ENCODE results near the gene HNF4A.

The HNF4A gene

GRCh38 chr20:44364068-44364467 is 8.6 kb downstream of the HNF4A start:
- TF ChIP-seq REST (IDR thresholded peaks at IDR 0.05; ENCODE audit: low read depth) (no peak), TEAD4 (IDR thresholded peaks at IDR 0.05) (no peak), FOXM1 (IDR thresholded peaks at IDR 0.05; ENCODE audit: borderline replicate concordance, low read depth) (no peak), MAX (IDR thresholded peaks at IDR 0.05) (no peak), CEBPB (IDR thresholded peaks at IDR 0.05) (no peak)

GRCh38 chr20:44364780-44365179 is 9.3 kb downstream of the HNF4A start:
- no peak for TF ChIP-seq TAF1 (IDR thresholded peaks at IDR 0.05; ENCODE audit: low read depth)
- TF ChIP-seq FOXM1 (IDR thresholded peaks at IDR 0.05; ENCODE audit: borderline replicate concordance, low read depth) = no peak

- TF ChIP-seq REST (IDR thresholded peaks at IDR 0.05; ENCODE audit: low read depth) (no peak), TCF12 (IDR thresholded peaks at IDR 0.05; ENCODE audit: low read depth) (no peak), MAX (IDR thresholded peaks at IDR 0.05) (no peak), ZBTB7A (IDR thresholded peaks at IDR 0.05; ENCODE audit: low read depth) (no peak), USF1 (IDR thresholded peaks at IDR 0.05) (no peak), FOXM1 (IDR thresholded peaks at IDR 0.05; ENCODE audit: borderline replicate concordance, low read depth) (no peak), RAD21 (IDR thresholded peaks at IDR 0.05; ENCODE audit: low read depth) (no peak), TAF1 (IDR thresholded peaks at IDR 0.05; ENCODE audit: low read depth) (no peak), CREB1 (IDR thresholded peaks at IDR 0.05; ENCODE audit: low read depth) (no peak)
Measured at GRCh38 chr20:44367746-44368145, 12.2 kb downstream of the HNF4A start.

- TF ChIP-seq EGR1 (IDR thresholded peaks at IDR 0.05) = no peak
- no peak for TF ChIP-seq MAX (IDR thresholded peaks at IDR 0.05)
- TF ChIP-seq CEBPB (IDR thresholded peaks at IDR 0.05) = no peak
- no peak for TF ChIP-seq USF1 (IDR thresholded peaks at IDR 0.05)
- TF ChIP-seq NFIC (IDR thresholded peaks at IDR 0.05) = no peak
- no peak for TF ChIP-seq EP300 (IDR thresholded peaks at IDR 0.05; ENCODE audit: borderline replicate concordance)
- TF ChIP-seq TCF12 (IDR thresholded peaks at IDR 0.05; ENCODE audit: low read depth) = no peak
- TF ChIP-seq RAD21 (IDR thresholded peaks at IDR 0.05; ENCODE audit: low read depth) = no peak
- TF ChIP-seq TAF1 (IDR thresholded peaks at IDR 0.05; ENCODE audit: low read depth) = no peak
- no peak for TF ChIP-seq FOXM1 (IDR thresholded peaks at IDR 0.05; ENCODE audit: borderline replicate concordance, low read depth)
- TF ChIP-seq REST (IDR thresholded peaks at IDR 0.05; ENCODE audit: low read depth) = no peak
- no peak for TF ChIP-seq CREB1 (IDR thresholded peaks at IDR 0.05; ENCODE audit: low read depth)
- TF ChIP-seq ZBTB7A (IDR thresholded peaks at IDR 0.05; ENCODE audit: low read depth) = no peak
- no peak for TF ChIP-seq TEAD4 (IDR thresholded peaks at IDR 0.05)
- no peak for TF ChIP-seq YY1 (IDR thresholded peaks at IDR 0.05; ENCODE audit: low read depth)
Measured at GRCh38 chr20:44370639-44371218, 15.2 kb downstream of the HNF4A start.

GRCh38 chr20:44382641-44383040 is 27.1 kb downstream of the HNF4A start:
- no peak for TF ChIP-seq RAD21 (IDR thresholded peaks at IDR 0.05; ENCODE audit: low read depth)
- TF ChIP-seq CEBPB (IDR thresholded peaks at IDR 0.05) = no peak
- TF ChIP-seq REST (IDR thresholded peaks at IDR 0.05; ENCODE audit: low read depth) = no peak
- no peak for TF ChIP-seq CREB1 (IDR thresholded peaks at IDR 0.05; ENCODE audit: low read depth)

Data from Ishikawa (cell line).